Islet precursor cell (in vitro differentiated cells): ENCODE measurements around the gene TRIM75.
"Not testable (repeated sequence)": the region's sequence is repeated elsewhere in the genome, so short reads cannot be mapped to it uniquely, and the experiment has no call there.

Source experiments
- DNase-seq: peaks from one replicate; pipeline ENCODE4 v3.0.0-alpha.2; 2018

Gene TRIM75

GRCh38 chr4:165053645-165054044 is at the start of gene TRIM75:
TRIM75 (plus strand) TSS chr4:165053866; CDS start chr4:165059148, 5,282 bp downstream.
- no peak for DNase-seq

- no peak for DNase-seq
These were observed 48.2 kb upstream of the TRIM75 start for GRCh38 chr4:165005352-165005925.

- DNase-seq: no peak
These were observed 47.2 kb upstream of the TRIM75 start for GRCh38 chr4:165006456-165006855.

- DNase-seq: no peak
These were observed 46.8 kb upstream of the TRIM75 start for GRCh38 chr4:165006886-165007285.

GRCh38 chr4:165009493-165010227 is 44.0 kb upstream of the TRIM75 start:
- no peak for DNase-seq

- no peak for DNase-seq
These were observed 43.2 kb upstream of the TRIM75 start for GRCh38 chr4:165010487-165010886.

- no peak for DNase-seq
These were observed 42.7 kb upstream of the TRIM75 start for GRCh38 chr4:165010991-165011390.

- DNase-seq: peak; percentile 65
These were observed 42.3 kb upstream of the TRIM75 start for GRCh38 chr4:165011403-165011802.

- no peak for DNase-seq
These were observed 40.0 kb upstream of the TRIM75 start for GRCh38 chr4:165013691-165014090.

GRCh38 chr4:165016971-165017370 is 36.7 kb upstream of the TRIM75 start:
- peak; percentile 80 for DNase-seq

- DNase-seq: not testable (repeated sequence)
These were observed 33.7 kb upstream of the TRIM75 start for GRCh38 chr4:165019995-165020394.

GRCh38 chr4:165025782-165026181 is 27.9 kb upstream of the TRIM75 start:
- DNase-seq: not testable (repeated sequence)

- DNase-seq: no peak
These were observed 25.8 kb upstream of the TRIM75 start for GRCh38 chr4:165027762-165028402.

- no peak for DNase-seq
These were observed 22.0 kb upstream of the TRIM75 start, which contains the start of gene TRIM60 for GRCh38 chr4:165031436-165032211. TRIM60 (plus strand) TSS chr4:165031999; CDS start chr4:165040073, 8,074 bp downstream.

- DNase-seq: no peak
These were observed 5.5 kb upstream of the TRIM75 start for GRCh38 chr4:165048170-165048569.

GRCh38 chr4:165052627-165053026 is 1.0 kb upstream of the TRIM75 start:
- no peak for DNase-seq

- no peak for DNase-seq
These were observed 1.9 kb downstream of the TRIM75 start for GRCh38 chr4:165055601-165056000.

- no peak for DNase-seq
These were observed 5.0 kb downstream of the TRIM75 start for GRCh38 chr4:165058666-165059065.

GRCh38 chr4:165059386-165059785 is 5.7 kb downstream of the TRIM75 start:
- DNase-seq: no peak

- no peak for DNase-seq
These were observed 7.3 kb downstream of the TRIM75 start for GRCh38 chr4:165060938-165061337.

- no peak for DNase-seq
These were observed 16.9 kb downstream of the TRIM75 start for GRCh38 chr4:165070560-165070959.

- DNase-seq: not testable (repeated sequence)
These were observed 19.7 kb downstream of the TRIM75 start for GRCh38 chr4:165073346-165073745.

GRCh38 chr4:165077034-165077578 is 23.4 kb downstream of the TRIM75 start:
- DNase-seq: no peak
